ENCODE data around the gene PTPN2. TPM values are rescaled to one million over a fixed set of nuclear protein-coding genes. Genes with fewer than 3 reads are reported as not detected.

Gene PTPN2
- total and polyA plus RNA-seq, 7 experiments from 2014 or later, result 55.8 to 92.2 (median 76.2) TPM

DNA sequence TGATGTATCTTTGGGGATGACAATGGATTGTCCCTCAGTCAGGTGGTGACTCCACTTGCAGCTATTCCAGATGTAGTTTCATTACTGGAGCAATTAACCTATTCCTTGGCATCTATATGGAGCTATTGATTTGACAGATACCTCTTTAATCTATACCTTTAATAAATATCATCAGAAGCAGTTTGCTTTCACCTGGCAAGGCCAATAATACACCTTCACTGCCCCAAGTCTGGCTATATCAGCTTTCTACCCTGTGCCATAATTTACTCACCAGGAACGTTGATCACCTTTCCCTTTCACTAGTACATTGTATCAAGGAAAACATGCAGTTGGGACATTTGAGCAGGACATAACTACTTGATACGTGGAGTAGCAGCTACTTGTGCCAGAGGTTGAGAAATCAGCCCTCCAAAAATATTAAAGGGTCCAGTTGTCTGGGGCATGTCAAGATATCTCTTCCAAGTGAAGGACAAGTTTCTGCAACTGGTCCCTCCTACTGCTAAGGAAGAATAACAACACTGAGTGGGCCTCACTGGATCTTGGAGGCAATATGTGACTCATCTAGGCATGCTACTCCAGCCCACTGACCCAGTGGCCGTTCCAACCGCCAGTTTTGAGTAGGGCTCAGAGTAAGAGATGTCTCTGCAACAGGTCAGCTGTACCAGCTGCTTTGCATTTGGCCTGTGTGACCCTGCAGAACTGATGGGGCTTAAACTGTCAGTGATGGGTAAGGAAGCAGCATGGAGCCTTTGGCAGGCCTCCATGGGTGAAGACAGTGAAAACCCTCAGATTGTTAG lies 114.2 kb downstream of the PTPN2 start:
- intact Hi-C loops (cut with micrococcal nuclease), result no loop called here
- DNase-seq, result no peak
- Mint-ChIP-seq H3K36me3 (peaks cover 0 to 2% (median 0%) of the 10 kb centered on the region in 5 donors), H3K4me1 (peaks cover 0 to 16% (median 15%) of the 10 kb centered on the region in 7 donors), H3K27ac (no peak overlapping the region), H3K9me3 (no peaks in the 10 kb centered on the region), H3K27me3 (no peaks in the 10 kb centered on the region), H3K4me3 (no peak overlapping the region)
- Histone ChIP-seq H3K27me3 (ENCODE audit: control insufficient read depth in 2 of 2, insufficient read depth in 2 of 2, low read length in 2 of 2) (no peaks in the 10 kb centered on the region), H3K9me3 (ENCODE audit: control insufficient read depth in 2 of 3, low read length in 3 of 3) (no peaks in the 10 kb centered on the region), H3K4me3 (ENCODE audit: low read length) (no peak overlapping the region), H3K4me1 (ENCODE audit: control insufficient read depth in 2 of 2, insufficient read depth in 2 of 2, low read length in 2 of 2) (peaks cover 0 to 6% of the 10 kb centered on the region in 2 donors), H3K36me3 (ENCODE audit: control insufficient read depth in 2 of 3, insufficient read depth in 3 of 3, low read length in 3 of 3) (no peaks in the 10 kb centered on the region), H3K27ac (ENCODE audit: low read depth, low read length) (no peak overlapping the region)
- ATAC-seq, result no peak
- ChIA-PET CTCF (interaction anchor here (0.6 to 0.8 kb wide), 2 partner anchors 46 to 309 kb away, joined by 3 to 5 read pairs; no protein-coding TSS in a partner anchor), POLR2A (no interaction called here)

DNA sequence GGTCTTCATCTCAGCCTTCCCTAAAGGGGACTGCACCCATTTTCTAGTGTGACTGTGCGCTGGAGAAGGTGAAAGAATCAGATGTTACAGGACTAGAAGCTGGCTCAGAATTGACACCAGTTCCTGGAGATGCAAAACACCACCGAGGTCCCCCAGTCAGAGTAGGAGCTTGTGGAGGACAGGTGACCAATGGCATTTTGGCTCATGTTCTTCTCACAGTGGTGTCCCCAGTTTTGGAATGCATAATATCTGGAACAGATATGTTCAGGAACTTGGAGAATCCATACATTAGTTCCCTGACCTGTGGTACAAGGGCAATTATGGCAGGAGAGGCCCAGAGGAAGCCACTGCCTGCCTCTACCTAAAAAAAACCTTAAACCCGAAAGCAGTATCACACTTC lies 114.9 kb downstream of the PTPN2 start:
- ATAC-seq (no peak), DNase-seq (no peak)
- intact Hi-C loops (cut with micrococcal nuclease), result no loop called here
- Mint-ChIP-seq H3K27me3 (no peaks in the 10 kb centered on the region), H3K4me1 (peaks cover 0 to 14% (median 11%) of the 10 kb centered on the region in 7 donors), H3K27ac (no peak overlapping the region), H3K36me3 (peaks cover 0 to 2% (median 0%) of the 10 kb centered on the region in 5 donors), H3K4me3 (no peak overlapping the region), H3K9me3 (no peaks in the 10 kb centered on the region)
- H3K27me3 ChIP-seq (ENCODE audit: control insufficient read depth in 2 of 2, insufficient read depth in 2 of 2, low read length in 2 of 2), result no peaks in the 10 kb centered on the region
- no peaks in the 10 kb centered on the region for H3K9me3 ChIP-seq (ENCODE audit: control insufficient read depth in 2 of 3, low read length in 3 of 3)
- H3K4me1 ChIP-seq (ENCODE audit: control insufficient read depth in 2 of 2, insufficient read depth in 2 of 2, low read length in 2 of 2), result peaks cover 0 to 6% of the 10 kb centered on the region in 2 donors
- POLR2A ChIA-PET, result no interaction called here
- no peaks in the 10 kb centered on the region for H3K36me3 ChIP-seq (ENCODE audit: control insufficient read depth in 2 of 3, insufficient read depth in 3 of 3, low read length in 3 of 3)
- H3K4me3 ChIP-seq (ENCODE audit: low read length), result no peak overlapping the region
- CTCF ChIA-PET, result interaction anchor here (0.8 kb wide), 1 partner anchor 45 kb away, joined by 3 read pairs; no protein-coding TSS in a partner anchor
- H3K27ac ChIP-seq (ENCODE audit: low read depth, low read length), result no peak overlapping the region

DNA sequence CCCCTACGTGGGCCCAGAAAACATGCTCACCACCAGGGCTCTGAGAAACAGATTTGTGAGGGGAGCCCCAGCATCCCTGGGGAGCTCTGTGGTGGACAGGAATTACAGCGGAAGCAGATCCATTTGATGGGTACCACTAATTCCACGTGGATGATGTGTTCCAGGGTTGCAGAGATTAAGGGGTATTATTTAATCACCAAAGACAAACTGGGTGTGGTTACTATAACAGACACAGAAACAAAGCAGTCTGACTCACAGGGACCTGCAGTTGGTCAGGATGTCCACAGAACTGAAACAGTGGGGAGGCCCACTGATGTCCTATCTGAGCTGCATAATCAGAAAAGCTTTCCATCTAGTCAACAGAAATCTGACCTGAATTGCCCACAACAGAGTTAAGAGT lies 115.4 kb downstream of the PTPN2 start:
- Mint-ChIP-seq H3K9me3 (no peaks in the 10 kb centered on the region), H3K4me3 (no peak overlapping the region), H3K36me3 (peaks cover 0 to 2% (median 0%) of the 10 kb centered on the region in 5 donors), H3K27me3 (no peaks in the 10 kb centered on the region), H3K4me1 (peaks cover 0 to 10% (median 7%) of the 10 kb centered on the region in 7 donors), H3K27ac (no peak overlapping the region)
- Histone ChIP-seq H3K9me3 (ENCODE audit: control insufficient read depth in 2 of 3, low read length in 3 of 3) (no peaks in the 10 kb centered on the region), H3K27me3 (ENCODE audit: control insufficient read depth in 2 of 2, insufficient read depth in 2 of 2, low read length in 2 of 2) (no peaks in the 10 kb centered on the region), H3K36me3 (ENCODE audit: control insufficient read depth in 2 of 3, insufficient read depth in 3 of 3, low read length in 3 of 3) (no peaks in the 10 kb centered on the region), H3K4me1 (ENCODE audit: control insufficient read depth in 2 of 2, insufficient read depth in 2 of 2, low read length in 2 of 2) (peaks cover 0 to under 1% of the 10 kb centered on the region in 2 donors), H3K27ac (ENCODE audit: low read depth, low read length) (no peak overlapping the region), H3K4me3 (ENCODE audit: low read length) (no peak overlapping the region)
- ChIA-PET POLR2A (no interaction called here), CTCF (interaction anchor here (0.8 kb wide), 1 partner anchor 45 kb away, joined by 3 read pairs; no protein-coding TSS in a partner anchor)
- ATAC-seq (no peak), DNase-seq (no peak)
- intact Hi-C loops (cut with micrococcal nuclease), result no loop called here

DNA sequence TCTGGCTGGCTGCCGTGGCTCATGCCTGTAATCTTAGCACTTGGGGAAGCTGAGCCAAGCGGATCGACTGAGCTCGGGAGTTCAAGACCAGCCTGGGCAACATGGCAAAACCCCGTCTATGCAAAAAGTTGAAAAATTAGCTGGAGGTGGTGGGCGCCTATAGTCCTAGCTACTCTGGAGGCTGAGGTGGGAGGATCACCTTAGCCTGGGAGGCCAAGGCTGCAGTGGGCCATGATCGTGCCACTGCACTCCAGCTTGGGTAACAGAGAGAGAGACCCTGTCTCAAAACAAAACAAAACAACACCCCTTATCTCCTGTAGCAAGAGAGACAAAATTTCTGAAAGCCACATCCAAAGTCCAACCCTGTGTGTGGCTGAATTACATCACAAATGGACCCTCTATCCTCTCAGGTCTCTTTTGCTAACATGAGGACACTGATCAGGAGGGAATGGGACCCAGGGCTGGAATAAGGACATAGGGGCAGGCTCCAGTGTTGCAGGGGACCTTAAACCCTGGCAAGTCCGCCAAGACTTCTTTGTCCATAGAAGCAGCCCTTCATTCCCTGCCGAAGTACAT lies 116.4 kb downstream of the PTPN2 start:
- DNase-seq (no peak), ATAC-seq (no peak)
- H3K4me3 ChIP-seq (ENCODE audit: low read length), result no peak overlapping the region
- POLR2A ChIA-PET, result interaction anchor here (1.1 kb wide), 1 partner anchor 28 kb away, joined by 3 read pairs; no protein-coding TSS in a partner anchor
- CTCF ChIA-PET, result no interaction called here
- no peaks in the 10 kb centered on the region for H3K4me1 ChIP-seq (ENCODE audit: control insufficient read depth in 2 of 2, insufficient read depth in 2 of 2, low read length in 2 of 2)
- no peaks in the 10 kb centered on the region for H3K9me3 ChIP-seq (ENCODE audit: control insufficient read depth in 2 of 3, low read length in 3 of 3)
- H3K36me3 ChIP-seq (ENCODE audit: control insufficient read depth in 2 of 3, insufficient read depth in 3 of 3, low read length in 3 of 3), result no peaks in the 10 kb centered on the region
- H3K27ac ChIP-seq (ENCODE audit: low read depth, low read length), result no peak overlapping the region
- Mint-ChIP-seq H3K4me3 (no peak overlapping the region), H3K27me3 (no peaks in the 10 kb centered on the region), H3K4me1 (peaks cover 0 to 4% (median 0%) of the 10 kb centered on the region in 7 donors), H3K27ac (no peak overlapping the region), H3K9me3 (no peaks in the 10 kb centered on the region), H3K36me3 (peaks cover 0 to 2% (median 0%) of the 10 kb centered on the region in 5 donors)
- intact Hi-C loops (cut with micrococcal nuclease), result no loop called here
- H3K27me3 ChIP-seq (ENCODE audit: control insufficient read depth in 2 of 2, insufficient read depth in 2 of 2, low read length in 2 of 2), result no peaks in the 10 kb centered on the region

- ATAC-seq, result no peak
- Histone ChIP-seq H3K27ac (ENCODE audit: low read depth, low read length) (no peak overlapping the region), H3K4me1 (ENCODE audit: control insufficient read depth in 2 of 2, insufficient read depth in 2 of 2, low read length in 2 of 2) (no peaks in the 10 kb centered on the region), H3K4me3 (ENCODE audit: low read length) (no peak overlapping the region), H3K27me3 (ENCODE audit: control insufficient read depth in 2 of 2, insufficient read depth in 2 of 2, low read length in 2 of 2) (no peaks in the 10 kb centered on the region), H3K36me3 (ENCODE audit: control insufficient read depth in 2 of 3, insufficient read depth in 3 of 3, low read length in 3 of 3) (no peaks in the 10 kb centered on the region), H3K9me3 (ENCODE audit: control insufficient read depth in 2 of 3, low read length in 3 of 3) (no peaks in the 10 kb centered on the region)
- Mint-ChIP-seq H3K9me3 (no peaks in the 10 kb centered on the region), H3K27me3 (no peaks in the 10 kb centered on the region), H3K36me3 (peaks cover 0 to 4% (median 0%) of the 10 kb centered on the region in 5 donors), H3K4me3 (no peak overlapping the region), H3K27ac (no peak overlapping the region), H3K4me1 (peaks cover 0 to 4% (median 0%) of the 10 kb centered on the region in 7 donors)
- ChIA-PET POLR2A (interaction anchor here (1.1 kb wide), 1 partner anchor 29 kb away, joined by 3 read pairs; no protein-coding TSS in a partner anchor), CTCF (no interaction called here)
- DNase-seq, result no peak
- intact Hi-C loops (cut with micrococcal nuclease), result no loop called here
These were observed 117.0 kb downstream of the PTPN2 start for GRCh38 chr18:12766986-12767433.

DNA sequence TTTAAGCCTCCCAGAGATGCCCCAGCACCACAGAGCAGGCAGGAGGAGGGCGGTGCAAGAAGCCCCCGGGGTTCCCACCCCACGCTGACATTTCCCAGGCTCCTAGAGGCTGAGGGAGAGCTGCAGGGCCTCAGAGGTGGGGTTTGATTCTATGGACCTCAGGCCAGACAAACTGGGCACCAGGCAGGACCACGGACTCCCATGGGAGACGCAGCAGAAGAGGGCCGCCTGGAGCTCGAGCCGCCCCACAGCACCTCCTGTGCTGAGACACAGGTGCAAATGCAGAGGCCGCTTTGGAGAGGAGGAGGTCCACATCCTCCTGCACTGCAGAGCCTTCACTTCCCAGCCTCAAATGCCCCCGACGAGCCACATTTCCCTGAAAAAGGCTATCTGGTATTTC lies 118.5 kb downstream of the PTPN2 start:
- POLR2A ChIA-PET, result no interaction called here
- H3K27me3 ChIP-seq (ENCODE audit: control insufficient read depth in 2 of 2, insufficient read depth in 2 of 2, low read length in 2 of 2), result no peaks in the 10 kb centered on the region
- no peak overlapping the region for H3K27ac Mint-ChIP-seq

More for the DNA sequence above, 118.5 kb downstream of the PTPN2 start:
- peaks cover 0 to 4% (median 0%) of the 10 kb centered on the region in 7 donors for H3K4me1 Mint-ChIP-seq
- no peaks in the 10 kb centered on the region for H3K27me3 Mint-ChIP-seq
- ATAC-seq (no peak), DNase-seq (no peak)
- intact Hi-C loops (cut with micrococcal nuclease), result no loop called here
- no peaks in the 10 kb centered on the region for H3K9me3 ChIP-seq (ENCODE audit: control insufficient read depth in 2 of 3, low read length in 3 of 3)
- H3K4me1 ChIP-seq (ENCODE audit: control insufficient read depth in 2 of 2, insufficient read depth in 2 of 2, low read length in 2 of 2), result no peaks in the 10 kb centered on the region
- no peak overlapping the region for H3K27ac ChIP-seq (ENCODE audit: low read depth, low read length)
- H3K4me3 Mint-ChIP-seq, result no peak overlapping the region
- H3K9me3 Mint-ChIP-seq, result no peaks in the 10 kb centered on the region
- no peaks in the 10 kb centered on the region for H3K36me3 ChIP-seq (ENCODE audit: control insufficient read depth in 2 of 3, insufficient read depth in 3 of 3, low read length in 3 of 3)
- H3K36me3 Mint-ChIP-seq, result peaks cover 0 to 4% (median 0%) of the 10 kb centered on the region in 5 donors
- CTCF ChIA-PET, result no interaction called here
- no peak overlapping the region for H3K4me3 ChIP-seq (ENCODE audit: low read length)

Measured in naive thymus-derived CD4-positive, alpha-beta T cell (primary cell).